Measurements from ENCODE around the gene ANKRD39.

DNA sequence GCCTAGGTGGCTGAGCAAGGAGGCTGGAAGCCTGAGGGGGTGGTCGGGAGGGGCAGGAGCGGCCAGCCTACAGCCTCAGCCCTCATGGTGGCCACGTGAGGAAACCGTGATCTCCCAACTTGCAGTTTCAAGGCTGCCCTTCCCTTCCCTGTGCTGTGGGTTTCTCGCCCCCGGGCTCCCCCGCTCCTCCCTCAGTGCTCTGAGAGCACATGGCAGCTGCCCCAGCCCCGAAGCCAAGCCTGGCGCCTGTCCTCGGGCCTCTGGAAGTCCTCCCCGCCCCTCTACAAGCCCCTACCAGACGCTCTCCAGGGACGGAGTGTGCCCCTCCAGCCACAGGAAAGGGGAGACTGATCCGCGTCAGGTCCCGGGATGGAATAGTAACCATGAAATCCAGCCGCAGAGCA lies 13.4 kb downstream of the ANKRD39 start:
- no peak for TF ChIP-seq GTF2F1 (IDR thresholded peaks at IDR 0.05; ENCODE audit: low read depth, low read length)
- TF ChIP-seq MECOM (CRISPR knock-in tag; IDR thresholded peaks at IDR 0.05): no peak

Data from K562 (cell line).